SK-N-SH treated with all-trans-retinoic acid at 6 μM for 48 hours (cell line): ENCODE data around the gene ISCA2.
"Not testable (repeated sequence)": the region's sequence is repeated elsewhere in the genome, so short reads cannot be mapped to it uniquely, and the experiment has no call there.

Experiments
- ATAC-seq: fragments of 200-7000 bp; cut with Tn5 transposase; 3 replicates; pipeline ENCODE4 v1.9.1; 2020; ENCODE audit warnings: mild to moderate bottlenecking, moderate library complexity
- ARNTL ChIP-seq: fragments of 450-650 bp; formaldehyde crosslinking; IDR thresholded peaks from 2 replicates; pipeline ENCODE4 v1.5.0; 2020; ENCODE audit warnings: low read depth, mild to moderate bottlenecking, moderate library complexity, borderline replicate concordance
- CSDC2 ChIP-seq: fragments of 250-450 bp; sonication (Bioruptor Pico); IDR thresholded peaks from 2 replicates; pipeline ENCODE4 v1.5.0; 2020; ENCODE audit warnings: mild to moderate bottlenecking, moderate library complexity
- ESRRG ChIP-seq: fragments of 250-450 bp; sonication (Bioruptor Pico); IDR thresholded peaks from 2 replicates; pipeline ENCODE4 v1.6.1; 2021; ENCODE audit warnings: mild to moderate bottlenecking
- GLIS3 ChIP-seq: fragments of 250-450 bp; sonication (Bioruptor Pico); IDR thresholded peaks from 2 replicates; pipeline ENCODE4 v1.5.0; 2020; ENCODE audit warnings: mild to moderate bottlenecking, moderate library complexity
- ISL1 ChIP-seq: fragments of 250-450 bp; sonication (Bioruptor Pico); IDR thresholded peaks from 2 replicates; pipeline ENCODE4 v2.1.2; 2022; ENCODE audit warnings: mild to moderate bottlenecking, moderate library complexity
- OSR1 ChIP-seq: fragments of 250-450 bp; sonication (Bioruptor Pico); IDR thresholded peaks from 2 replicates; pipeline ENCODE4 v1.8.0; 2022; ENCODE audit warnings: moderate library complexity, mild to moderate bottlenecking, inconsistent platforms
- PPARA ChIP-seq: fragments of 250-450 bp; sonication (Bioruptor Pico); IDR thresholded peaks from 2 replicates; pipeline ENCODE4 v1.5.0; 2020; ENCODE audit warnings: mild to moderate bottlenecking, borderline replicate concordance
- RARB ChIP-seq: fragments of 250-450 bp; sonication (Bioruptor Pico); IDR thresholded peaks from 2 replicates; pipeline ENCODE4 v1.8.0; 2021; ENCODE audit warnings: mild to moderate bottlenecking, moderate library complexity
- SNAI2 ChIP-seq: fragments of 250-450 bp; sonication (Bioruptor Pico); IDR thresholded peaks from 2 replicates; pipeline ENCODE4 v1.5.0; 2020; ENCODE audit warnings: mild to moderate bottlenecking, moderate library complexity
- TCF4 ChIP-seq: fragments of 250-450 bp; sonication (Bioruptor Pico); IDR thresholded peaks from 2 replicates; pipeline ENCODE4 v1.8.0; 2021; ENCODE audit warnings: mild to moderate bottlenecking, moderate library complexity, borderline replicate concordance
- TOX ChIP-seq: fragments of 250-450 bp; sonication (Bioruptor Pico); IDR thresholded peaks from 2 replicates; pipeline ENCODE4 v1.8.0; 2021; ENCODE audit warnings: mild to moderate bottlenecking, moderate library complexity, borderline replicate concordance
- ZC3H10 ChIP-seq: fragments of 250-450 bp; sonication (Bioruptor Pico); IDR thresholded peaks from 2 replicates; pipeline ENCODE4 v1.5.1; 2021; ENCODE audit warnings: mild to moderate bottlenecking, moderate library complexity
- ZFP3 ChIP-seq: fragments of 250-450 bp; sonication (Bioruptor Pico); IDR thresholded peaks from 2 replicates; pipeline ENCODE4 v1.5.0; 2020; ENCODE audit warnings: mild to moderate bottlenecking, moderate library complexity
- ZNF70 ChIP-seq: fragments of 450-650 bp; formaldehyde crosslinking; IDR thresholded peaks from 2 replicates; pipeline ENCODE4 v1.5.0; 2020; ENCODE audit warnings: mild to moderate bottlenecking, moderate library complexity
- ZNF8 ChIP-seq: fragments of 450-650 bp; formaldehyde crosslinking; IDR thresholded peaks from 2 replicates; pipeline ENCODE4 v1.5.0; 2020; ENCODE audit warnings: mild to moderate bottlenecking, moderate library complexity
- TF ChIP-seq, protein P1 (sequence below): fragments of 250-450 bp; sonication (Bioruptor Pico); IDR thresholded peaks from 2 replicates; pipeline ENCODE4 v1.5.1; 2020; ENCODE audit warnings: low read depth, mild to moderate bottlenecking, moderate library complexity
- TF ChIP-seq, protein P2 (sequence below): fragments of 250-450 bp; sonication (Bioruptor Pico); IDR thresholded peaks from 2 replicates; pipeline ENCODE4 v1.5.0; 2020; ENCODE audit warnings: mild to moderate bottlenecking, moderate library complexity
- TF ChIP-seq, protein P3 (sequence below): fragments of 250-450 bp; sonication (Bioruptor Pico); IDR thresholded peaks from 2 replicates; pipeline ENCODE4 v1.8.0; 2020; ENCODE audit warnings: mild to moderate bottlenecking, moderate library complexity, borderline replicate concordance
- TF ChIP-seq, protein P4 (sequence below): fragments of 250-450 bp; sonication (Bioruptor Pico); IDR thresholded peaks from 2 replicates; pipeline ENCODE4 v1.5.1; 2021; ENCODE audit warnings: mild to moderate bottlenecking, moderate library complexity
- TF ChIP-seq, protein P5 (sequence below): fragments of 250-450 bp; sonication (Bioruptor Pico); IDR thresholded peaks from 2 replicates; pipeline ENCODE4 v1.8.0; 2021; ENCODE audit warnings: low read depth, mild to moderate bottlenecking, moderate library complexity, borderline replicate concordance

Gene ISCA2

DNA sequence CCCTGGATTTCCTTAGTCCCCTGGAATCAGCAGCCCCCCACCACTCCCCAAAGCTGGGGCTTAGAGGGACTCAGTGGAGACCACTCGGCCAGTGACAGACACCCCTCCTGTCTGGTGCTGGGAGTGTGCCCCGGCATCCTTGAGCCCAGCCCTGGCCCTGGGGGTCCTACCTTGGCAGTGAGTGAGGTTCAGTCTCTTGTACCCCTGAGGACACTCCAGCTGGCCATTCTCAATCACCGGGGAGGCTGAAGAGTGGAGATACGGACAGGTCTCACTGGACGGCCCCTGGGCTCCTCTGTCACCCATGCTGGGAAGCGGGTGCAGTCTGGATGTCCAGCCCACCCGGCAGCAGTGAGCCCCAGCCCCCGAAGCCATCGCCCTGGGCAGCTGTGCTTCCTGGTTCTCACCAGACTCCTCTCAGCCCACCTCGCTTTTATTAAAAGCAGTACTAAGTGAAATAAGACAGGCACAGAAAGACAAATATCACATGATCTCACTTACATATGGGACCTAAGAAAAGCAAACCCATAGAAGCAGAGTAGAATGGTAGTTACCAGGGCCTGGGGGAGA is 42.3 kb downstream of the ISCA2 start:
- TF ChIP-seq ARNTL = no peak
- no peak for TF ChIP-seq GLIS3 (CRISPR knock-in tag)
- no peak for TF ChIP-seq ZFP3 (CRISPR knock-in tag)
- TF ChIP-seq TCF4 (CRISPR knock-in tag) = no peak
- ATAC-seq = no peak

DNA sequence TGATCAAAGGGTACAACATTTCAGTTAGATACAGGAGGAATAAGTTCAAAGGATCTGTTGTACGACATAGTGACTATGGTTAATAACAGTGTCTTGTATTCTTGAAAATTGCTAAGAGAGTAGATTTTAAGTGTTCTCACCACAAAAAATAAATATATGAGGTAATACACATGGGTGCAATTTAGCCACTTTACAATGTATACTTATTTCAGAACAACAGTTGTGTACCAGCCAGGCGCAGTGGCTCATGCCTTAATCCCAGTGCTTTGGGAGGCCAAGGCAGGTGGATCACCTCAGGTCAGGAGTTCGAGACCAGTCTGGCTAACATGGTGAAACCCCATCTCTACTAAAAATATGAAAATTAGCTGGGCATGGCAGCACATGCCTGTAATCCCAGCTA is 42.8 kb downstream of the ISCA2 start:
- ATAC-seq = not testable (repeated sequence)

DNA sequence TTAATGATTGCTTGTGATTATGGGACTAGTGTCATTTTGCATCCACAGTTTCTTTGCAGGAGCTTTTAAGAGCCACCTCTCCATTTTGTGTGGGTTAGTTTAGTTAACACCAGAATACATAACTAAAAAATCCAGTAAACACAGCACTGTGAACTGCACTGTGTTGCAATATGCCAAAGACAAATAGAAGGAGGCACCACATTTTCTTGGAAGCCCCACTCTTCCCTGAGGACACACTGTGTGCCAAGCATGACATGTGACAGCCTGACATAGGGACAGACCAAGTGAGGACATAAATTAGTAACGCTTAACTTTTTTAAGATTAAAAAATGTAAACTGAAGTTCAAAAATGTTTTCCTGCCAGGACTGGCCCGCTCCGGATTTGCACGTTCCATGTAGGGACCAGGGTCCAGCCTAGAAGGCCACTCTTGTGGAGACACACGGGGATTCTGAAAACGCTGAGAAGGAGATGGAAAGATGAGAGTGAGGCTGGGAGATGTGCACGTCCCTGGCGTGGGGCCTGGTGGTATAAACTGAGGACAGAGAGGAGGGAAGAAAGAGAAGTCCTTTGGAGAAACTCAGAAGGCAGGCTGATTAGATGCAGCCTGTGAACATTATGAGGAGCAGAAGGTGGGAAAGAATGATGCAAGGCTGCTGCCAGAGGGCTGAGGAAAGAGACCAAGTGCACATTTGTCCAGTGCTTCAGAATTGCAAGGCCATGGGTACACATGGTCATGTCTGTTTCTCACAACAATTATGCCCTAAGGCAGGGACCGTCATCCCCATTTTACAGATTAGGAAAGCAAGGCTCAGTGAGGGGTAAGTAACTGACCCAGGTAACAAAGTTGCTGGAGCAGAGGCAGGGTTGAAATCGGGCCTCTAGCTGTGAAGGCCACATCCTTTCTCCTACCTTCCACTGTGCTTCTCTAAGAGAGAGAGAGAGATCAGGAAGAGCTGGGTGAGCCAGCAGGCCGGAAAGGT is 45.1 kb downstream of the ISCA2 start:
- TF ChIP-seq ZNF70 (no peak), GLIS3 (CRISPR knock-in tag) (no peak), PPARA (CRISPR knock-in tag) (no peak), SNAI2 (no peak), ESRRG (CRISPR knock-in tag) (no peak), TCF4 (CRISPR knock-in tag) (no peak)
- TF ChIP-seq, protein P1, sequence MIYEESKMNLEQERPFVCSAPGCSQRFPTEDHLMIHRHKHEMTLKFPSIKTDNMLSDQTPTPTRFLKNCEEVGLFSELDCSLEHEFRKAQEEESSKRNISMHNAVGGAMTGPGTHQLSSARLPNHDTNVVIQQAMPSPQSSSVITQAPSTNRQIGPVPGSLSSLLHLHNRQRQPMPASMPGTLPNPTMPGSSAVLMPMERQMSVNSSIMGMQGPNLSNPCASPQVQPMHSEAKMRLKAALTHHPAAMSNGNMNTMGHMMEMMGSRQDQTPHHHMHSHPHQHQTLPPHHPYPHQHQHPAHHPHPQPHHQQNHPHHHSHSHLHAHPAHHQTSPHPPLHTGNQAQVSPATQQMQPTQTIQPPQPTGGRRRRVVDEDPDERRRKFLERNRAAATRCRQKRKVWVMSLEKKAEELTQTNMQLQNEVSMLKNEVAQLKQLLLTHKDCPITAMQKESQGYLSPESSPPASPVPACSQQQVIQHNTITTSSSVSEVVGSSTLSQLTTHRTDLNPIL (CRISPR knock-in tag) = no peak
- TF ChIP-seq, protein P2, sequence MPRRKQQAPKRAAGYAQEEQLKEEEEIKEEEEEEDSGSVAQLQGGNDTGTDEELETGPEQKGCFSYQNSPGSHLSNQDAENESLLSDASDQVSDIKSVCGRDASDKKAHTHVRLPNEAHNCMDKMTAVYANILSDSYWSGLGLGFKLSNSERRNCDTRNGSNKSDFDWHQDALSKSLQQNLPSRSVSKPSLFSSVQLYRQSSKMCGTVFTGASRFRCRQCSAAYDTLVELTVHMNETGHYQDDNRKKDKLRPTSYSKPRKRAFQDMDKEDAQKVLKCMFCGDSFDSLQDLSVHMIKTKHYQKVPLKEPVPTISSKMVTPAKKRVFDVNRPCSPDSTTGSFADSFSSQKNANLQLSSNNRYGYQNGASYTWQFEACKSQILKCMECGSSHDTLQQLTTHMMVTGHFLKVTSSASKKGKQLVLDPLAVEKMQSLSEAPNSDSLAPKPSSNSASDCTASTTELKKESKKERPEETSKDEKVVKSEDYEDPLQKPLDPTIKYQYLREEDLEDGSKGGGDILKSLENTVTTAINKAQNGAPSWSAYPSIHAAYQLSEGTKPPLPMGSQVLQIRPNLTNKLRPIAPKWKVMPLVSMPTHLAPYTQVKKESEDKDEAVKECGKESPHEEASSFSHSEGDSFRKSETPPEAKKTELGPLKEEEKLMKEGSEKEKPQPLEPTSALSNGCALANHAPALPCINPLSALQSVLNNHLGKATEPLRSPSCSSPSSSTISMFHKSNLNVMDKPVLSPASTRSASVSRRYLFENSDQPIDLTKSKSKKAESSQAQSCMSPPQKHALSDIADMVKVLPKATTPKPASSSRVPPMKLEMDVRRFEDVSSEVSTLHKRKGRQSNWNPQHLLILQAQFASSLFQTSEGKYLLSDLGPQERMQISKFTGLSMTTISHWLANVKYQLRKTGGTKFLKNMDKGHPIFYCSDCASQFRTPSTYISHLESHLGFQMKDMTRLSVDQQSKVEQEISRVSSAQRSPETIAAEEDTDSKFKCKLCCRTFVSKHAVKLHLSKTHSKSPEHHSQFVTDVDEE = no peak
- TF ChIP-seq, protein P3, sequence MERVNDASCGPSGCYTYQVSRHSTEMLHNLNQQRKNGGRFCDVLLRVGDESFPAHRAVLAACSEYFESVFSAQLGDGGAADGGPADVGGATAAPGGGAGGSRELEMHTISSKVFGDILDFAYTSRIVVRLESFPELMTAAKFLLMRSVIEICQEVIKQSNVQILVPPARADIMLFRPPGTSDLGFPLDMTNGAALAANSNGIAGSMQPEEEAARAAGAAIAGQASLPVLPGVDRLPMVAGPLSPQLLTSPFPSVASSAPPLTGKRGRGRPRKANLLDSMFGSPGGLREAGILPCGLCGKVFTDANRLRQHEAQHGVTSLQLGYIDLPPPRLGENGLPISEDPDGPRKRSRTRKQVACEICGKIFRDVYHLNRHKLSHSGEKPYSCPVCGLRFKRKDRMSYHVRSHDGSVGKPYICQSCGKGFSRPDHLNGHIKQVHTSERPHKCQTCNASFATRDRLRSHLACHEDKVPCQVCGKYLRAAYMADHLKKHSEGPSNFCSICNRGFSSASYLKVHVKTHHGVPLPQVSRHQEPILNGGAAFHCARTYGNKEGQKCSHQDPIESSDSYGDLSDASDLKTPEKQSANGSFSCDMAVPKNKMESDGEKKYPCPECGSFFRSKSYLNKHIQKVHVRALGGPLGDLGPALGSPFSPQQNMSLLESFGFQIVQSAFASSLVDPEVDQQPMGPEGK (CRISPR knock-in tag) = no peak
- no peak for ATAC-seq

DNA sequence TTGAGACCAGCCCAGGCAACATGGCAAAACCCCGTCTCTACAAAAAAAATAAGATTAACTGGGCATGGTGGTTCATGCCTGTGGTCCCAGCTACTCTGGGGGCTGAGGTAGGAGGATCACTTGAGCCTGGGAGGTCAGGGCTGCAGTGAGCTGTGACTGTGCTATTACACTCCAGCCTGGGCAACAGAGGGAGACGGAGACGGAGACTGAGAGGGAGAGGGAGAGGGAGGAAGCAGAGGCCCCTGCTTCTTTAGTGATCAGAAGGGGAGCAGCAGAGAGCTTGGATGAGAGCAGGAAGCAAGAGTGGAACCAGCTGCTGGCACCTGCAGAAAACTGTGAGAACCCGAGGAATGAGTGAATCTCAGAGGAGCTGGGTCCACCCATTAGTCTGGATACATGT is 45.9 kb downstream of the ISCA2 start:
- no peak for ATAC-seq
- TF ChIP-seq GLIS3 (CRISPR knock-in tag) (no peak), PPARA (CRISPR knock-in tag) (no peak), TCF4 (CRISPR knock-in tag) (no peak), ISL1 (CRISPR knock-in tag) (no peak), OSR1 (no peak), RARB (CRISPR knock-in tag) (no peak), ZNF8 (CRISPR knock-in tag) (no peak), ESRRG (CRISPR knock-in tag) (no peak), ZFP3 (CRISPR knock-in tag) (no peak), SNAI2 (no peak), ZC3H10 (no peak), TOX (no peak), CSDC2 (CRISPR knock-in tag) (no peak)
- TF ChIP-seq, protein P2 = no peak
- TF ChIP-seq, protein P4, sequence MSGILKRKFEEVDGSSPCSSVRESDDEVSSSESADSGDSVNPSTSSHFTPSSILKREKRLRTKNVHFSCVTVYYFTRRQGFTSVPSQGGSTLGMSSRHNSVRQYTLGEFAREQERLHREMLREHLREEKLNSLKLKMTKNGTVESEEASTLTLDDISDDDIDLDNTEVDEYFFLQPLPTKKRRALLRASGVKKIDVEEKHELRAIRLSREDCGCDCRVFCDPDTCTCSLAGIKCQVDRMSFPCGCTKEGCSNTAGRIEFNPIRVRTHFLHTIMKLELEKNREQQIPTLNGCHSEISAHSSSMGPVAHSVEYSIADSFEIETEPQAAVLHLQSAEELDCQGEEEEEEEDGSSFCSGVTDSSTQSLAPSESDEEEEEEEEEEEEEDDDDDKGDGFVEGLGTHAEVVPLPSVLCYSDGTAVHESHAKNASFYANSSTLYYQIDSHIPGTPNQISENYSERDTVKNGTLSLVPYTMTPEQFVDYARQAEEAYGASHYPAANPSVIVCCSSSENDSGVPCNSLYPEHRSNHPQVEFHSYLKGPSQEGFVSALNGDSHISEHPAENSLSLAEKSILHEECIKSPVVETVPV (CRISPR knock-in tag) = no peak
- TF ChIP-seq, protein P5, sequence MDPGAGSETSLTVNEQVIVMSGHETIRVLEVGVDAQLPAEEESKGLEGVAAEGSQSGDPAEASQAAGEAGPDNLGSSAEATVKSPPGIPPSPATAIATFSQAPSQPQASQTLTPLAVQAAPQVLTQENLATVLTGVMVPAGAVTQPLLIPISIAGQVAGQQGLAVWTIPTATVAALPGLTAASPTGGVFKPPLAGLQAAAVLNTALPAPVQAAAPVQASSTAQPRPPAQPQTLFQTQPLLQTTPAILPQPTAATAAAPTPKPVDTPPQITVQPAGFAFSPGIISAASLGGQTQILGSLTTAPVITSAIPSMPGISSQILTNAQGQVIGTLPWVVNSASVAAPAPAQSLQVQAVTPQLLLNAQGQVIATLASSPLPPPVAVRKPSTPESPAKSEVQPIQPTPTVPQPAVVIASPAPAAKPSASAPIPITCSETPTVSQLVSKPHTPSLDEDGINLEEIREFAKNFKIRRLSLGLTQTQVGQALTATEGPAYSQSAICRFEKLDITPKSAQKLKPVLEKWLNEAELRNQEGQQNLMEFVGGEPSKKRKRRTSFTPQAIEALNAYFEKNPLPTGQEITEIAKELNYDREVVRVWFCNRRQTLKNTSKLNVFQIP = no peak
- TF ChIP-seq, protein P3 (CRISPR knock-in tag) = no peak
